ENCODE measurements around the gene KRTAP10-1.

The KRTAP10-1 gene

DNA sequence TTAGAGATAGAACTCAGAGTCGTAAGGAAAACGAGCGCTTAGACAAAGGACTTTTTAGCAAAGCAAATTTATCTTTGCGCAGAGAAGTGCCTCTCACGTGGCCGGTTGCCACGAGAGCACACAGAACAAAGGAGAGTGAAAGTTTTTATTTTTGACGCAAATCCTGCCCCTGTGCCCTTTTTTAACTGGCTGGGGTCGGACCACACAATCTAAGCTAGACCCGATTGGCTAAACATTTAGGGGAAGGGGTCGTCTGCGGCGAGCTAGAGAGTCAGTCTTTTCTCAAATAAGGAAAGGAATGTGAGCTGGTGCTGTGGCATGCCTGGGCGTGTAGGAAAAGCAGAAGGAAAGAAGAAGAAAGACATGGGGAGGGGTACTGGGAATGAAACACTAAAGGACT, 8.9 kb upstream of the KRTAP10-1 start:
- DNase-seq (ENCODE audit: low read depth) = no peak

DNA sequence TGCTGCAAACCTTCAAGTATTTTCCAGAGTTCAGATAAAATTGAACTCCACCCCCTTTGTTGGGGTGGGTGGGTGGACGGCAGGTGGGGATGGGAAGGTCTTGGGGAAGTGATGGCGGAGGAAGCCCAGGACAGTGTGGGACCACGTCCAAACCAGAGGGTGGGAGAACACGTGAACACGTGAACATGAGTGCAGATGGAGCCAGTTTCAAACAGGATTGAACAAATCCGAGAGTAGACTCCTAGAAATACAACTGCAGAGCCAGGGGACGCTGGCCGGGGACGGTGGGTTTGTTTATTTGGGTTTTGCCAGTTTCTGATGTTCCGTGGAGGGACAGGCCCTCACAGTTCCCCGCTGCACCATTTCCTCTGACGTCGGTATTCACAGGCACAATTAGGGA, 8.4 kb upstream of the KRTAP10-1 start:
- DNase-seq (ENCODE audit: low read depth) = no peak

- DNase-seq (ENCODE audit: low read depth) = no peak
Measured at GRCh38 chr21:44547656-44548331, 7.8 kb upstream of the KRTAP10-1 start.

DNA sequence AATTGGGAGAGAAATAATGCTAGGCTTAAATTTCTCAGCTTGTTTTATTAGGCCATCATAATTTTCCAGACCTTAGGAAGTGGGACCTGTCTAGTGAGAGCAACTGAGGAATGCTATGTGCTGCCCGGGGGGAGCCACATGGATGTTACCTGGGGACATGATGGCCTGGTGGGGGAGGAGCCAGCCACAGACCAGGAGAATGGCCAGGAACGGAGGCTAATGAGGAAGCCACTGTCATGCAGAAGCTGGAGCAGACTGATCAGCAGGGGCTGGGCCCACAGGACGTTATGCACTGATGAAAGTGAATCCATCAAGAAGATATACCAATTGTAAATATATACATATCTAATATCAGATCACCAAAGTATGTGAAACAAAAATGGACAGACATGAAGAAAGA, 4.6 kb upstream of the KRTAP10-1 start:
- DNase-seq (ENCODE audit: low read depth) = no peak

DNA sequence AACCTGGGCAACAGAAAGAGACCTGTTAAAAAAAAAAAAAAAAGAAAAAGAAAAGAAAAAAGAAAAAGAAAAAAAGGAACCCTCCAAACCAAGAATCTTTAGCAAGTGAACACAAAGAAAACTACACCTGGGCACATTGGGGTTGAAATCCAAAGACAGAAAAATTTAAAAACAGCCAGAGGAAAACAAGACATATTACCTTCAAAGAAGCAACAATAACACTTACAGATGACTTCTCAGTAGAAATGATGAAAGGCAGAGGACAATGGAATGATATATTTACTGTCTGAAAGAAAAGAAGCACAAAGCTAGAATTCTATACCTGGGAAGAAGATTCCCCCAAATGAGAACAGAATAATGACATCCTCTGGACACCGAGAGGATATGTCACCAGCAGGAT, 2.7 kb upstream of the KRTAP10-1 start:
- no peak for DNase-seq (ENCODE audit: low read depth)

GRCh38 chr21:44540741-44541288, 820 bp upstream of the KRTAP10-1 start:
- DNase-seq (ENCODE audit: low read depth) = no peak

DNA sequence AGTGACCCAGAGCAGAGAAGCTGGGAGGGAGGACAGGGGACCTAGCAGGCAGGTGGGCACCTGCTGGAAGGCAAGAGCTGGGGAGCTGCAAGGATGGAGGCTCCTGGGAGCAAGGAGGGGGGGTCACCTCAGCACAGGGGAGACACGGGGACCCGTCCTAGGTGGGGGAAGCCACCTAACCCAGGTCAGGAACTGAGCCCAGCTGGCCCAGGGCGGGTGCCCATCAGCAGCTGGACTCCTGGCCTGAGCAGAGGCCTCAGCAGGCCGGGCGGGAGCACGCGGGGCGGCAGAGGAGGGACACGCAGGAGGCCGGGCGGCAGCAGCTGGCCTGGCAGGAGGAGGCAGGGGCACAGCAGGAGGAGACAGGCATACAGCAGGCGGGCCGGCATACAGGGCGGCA, 949 bp downstream of the KRTAP10-1 start:
- no peak for DNase-seq (ENCODE audit: low read depth)

- no peak for DNase-seq (ENCODE audit: low read depth)
Measured at GRCh38 chr21:44537930-44538911, 1.8 kb downstream of the KRTAP10-1 start.

- no peak for DNase-seq (ENCODE audit: low read depth)
Measured at GRCh38 chr21:44535963-44536362, 4.0 kb downstream of the KRTAP10-1 start.

DNA sequence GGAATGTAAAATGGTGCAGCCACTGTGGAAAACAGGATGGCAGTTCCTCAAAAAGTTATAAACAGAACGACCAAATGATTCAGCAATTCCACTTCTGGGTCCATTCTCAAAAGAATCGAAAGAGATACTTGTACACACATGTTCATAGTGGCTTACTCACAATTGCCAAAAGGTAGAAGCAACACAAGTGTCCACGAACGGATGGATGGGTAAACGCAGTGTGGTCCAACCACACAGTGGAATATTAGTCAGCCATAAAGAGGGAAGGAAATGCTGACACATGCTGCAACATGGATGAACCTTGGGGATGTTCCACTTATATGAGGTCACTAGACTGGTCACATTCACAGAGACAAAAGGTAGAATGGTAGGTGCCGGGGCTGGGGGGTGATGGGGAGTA, 5.3 kb downstream of the KRTAP10-1 start:
- DNase-seq (ENCODE audit: low read depth) = no peak

GRCh38 chr21:44533891-44534627, 5.9 kb downstream of the KRTAP10-1 start:
- DNase-seq (ENCODE audit: low read depth) = no peak

DNA sequence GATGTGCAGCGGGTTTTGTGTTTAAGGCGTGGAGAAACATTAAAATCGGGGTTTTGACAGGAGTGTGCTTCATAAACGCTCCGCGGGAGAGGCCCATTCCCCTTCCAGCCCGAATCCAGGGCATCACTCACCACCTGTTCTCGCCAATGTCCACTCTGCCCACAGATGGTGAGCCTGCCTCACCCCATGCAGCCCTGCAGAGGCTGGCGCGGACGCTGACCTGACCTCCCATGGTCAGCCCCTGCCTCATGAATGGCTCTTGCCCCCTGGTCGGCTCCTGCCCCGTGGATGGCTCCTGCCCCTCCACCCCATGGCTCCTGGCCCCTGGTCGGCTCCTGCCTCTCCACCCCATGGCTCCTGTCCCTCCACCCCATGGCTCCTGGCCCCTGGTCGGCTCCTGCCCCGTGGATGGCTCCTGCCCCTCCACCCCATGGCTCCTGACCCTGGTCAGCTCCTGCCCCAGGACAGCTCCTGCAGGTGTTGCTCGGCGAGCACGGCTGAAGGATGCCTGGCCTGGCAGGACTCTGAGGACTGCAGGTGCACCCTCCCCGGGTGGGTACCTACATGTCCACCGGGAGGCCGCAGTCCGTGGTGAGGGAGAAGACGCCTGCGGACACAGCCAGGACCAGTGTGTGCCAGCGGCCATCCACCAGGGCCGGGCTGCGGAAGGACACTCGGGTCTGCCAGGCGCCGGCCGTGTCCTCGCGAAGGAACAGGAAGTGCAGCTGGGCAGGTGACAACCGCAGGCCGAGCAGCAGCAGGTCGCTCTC, 6.7 kb downstream of the KRTAP10-1 start:
- DNase-seq (ENCODE audit: low read depth) = no peak

- no peak for DNase-seq (ENCODE audit: low read depth)
Measured at GRCh38 chr21:44532712-44533111, 7.3 kb downstream of the KRTAP10-1 start.

DNA sequence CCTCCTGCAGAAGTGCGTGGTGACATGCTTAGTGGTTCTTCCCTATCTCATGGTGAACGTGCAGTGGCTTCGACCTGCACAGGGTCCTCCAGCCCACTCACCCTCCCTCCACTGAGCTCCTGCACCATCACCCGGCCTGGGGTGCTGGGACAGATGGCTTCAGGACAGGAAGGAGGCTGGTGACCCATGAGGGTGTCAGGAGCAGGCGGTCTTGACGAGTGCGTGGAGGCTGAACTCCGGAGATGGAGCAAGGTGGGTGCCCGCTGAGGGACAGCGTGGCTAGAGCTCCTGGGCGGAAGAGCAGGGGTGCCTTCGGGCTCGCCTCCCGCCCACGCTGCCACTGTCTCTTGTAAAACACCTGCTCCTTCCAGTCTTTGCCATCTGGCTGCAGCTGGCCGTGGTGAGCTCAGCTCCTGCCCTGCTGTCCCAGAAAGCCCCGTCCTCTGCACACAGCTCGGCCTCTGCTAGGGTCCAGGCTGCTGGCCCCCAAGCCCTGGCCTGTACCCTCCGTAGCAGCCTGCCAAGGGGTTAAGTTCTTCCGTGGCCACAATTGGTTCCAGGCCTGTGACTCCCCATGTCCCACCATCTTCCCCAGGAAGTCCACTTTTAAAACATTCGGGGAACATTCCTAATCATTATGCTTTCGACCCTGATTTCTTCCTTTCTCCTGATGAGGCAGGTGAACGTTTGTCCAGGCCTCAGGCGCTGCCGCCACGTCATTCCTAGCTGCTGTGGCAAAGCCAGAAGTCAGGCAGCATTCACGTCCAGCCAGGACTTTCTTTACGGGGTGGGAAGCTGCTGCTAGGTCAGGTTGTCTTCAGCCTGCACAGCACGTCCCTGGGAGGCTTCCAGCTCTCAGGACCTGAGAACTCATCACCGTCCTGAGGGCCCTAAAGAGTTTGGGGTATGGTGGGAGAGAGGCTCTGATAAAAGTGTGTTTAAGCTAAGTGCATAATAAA, 8.1 kb downstream of the KRTAP10-1 start:
- no peak for DNase-seq (ENCODE audit: low read depth)

GRCh38 chr21:44530903-44531605, 8.9 kb downstream of the KRTAP10-1 start:
- DNase-seq (ENCODE audit: low read depth) = no peak

DNA sequence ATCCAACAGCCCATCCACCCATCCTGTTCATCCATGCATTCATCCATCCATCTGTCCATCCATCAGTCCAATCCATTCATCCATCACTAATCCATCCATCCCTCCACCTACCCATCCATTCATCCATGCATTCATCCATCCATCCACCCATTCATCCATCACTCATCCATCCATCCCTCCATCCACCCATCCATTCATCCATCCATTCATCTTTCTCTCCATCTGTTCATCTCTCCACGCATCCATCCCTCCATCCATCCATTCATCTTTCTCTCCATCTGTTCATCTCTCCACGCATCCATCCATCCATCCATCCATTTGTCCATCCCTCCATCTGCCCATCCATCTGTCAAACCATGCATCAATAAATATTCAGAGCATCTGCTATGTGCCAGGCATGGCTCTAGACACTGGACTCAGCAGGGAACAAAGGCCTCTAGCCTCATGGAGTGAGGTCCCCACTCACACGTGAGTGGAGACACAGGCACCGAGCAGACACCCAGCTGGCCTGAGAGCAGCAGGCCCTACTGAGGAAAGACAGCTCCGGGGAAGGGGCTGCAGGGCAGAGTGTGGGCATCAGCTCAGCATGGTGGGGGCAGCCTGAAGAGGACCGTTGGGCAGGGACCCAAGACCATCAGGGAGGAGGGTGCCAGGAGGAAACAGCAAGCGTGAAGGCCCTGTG, 9.6 kb downstream of the KRTAP10-1 start:
- no peak for DNase-seq (ENCODE audit: low read depth)

DNA sequence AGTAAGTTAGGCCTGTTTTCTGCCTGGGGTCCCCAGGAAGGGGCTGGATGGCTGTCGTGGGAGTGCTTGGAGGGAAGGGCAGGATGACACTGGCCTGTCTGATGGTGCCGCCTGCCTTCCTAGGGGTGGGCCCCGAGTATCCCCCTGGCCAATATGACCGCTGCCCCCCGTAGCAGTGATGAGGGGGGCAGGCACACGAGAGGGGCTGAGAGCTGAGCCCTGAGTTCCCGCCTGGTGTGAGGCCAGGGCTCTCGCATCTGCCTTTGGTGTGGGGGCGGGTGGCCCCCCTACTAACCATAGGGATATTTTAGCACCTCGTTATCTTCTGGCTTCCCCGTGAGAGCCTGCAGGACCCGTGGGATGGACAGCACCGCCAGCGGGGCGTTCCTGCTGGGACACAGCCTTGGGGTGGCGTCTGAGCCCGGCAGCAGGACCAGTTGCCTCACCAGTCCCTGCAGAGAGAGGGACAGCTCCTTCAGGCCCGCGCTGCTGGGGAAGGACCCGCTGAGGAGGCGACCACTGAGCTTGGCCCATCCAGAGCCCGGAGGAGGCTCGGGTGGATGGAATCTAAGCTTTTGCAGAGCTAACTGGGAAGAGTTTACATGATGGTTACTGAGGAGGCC, 10.4 kb downstream of the KRTAP10-1 start:
- no peak for DNase-seq (ENCODE audit: low read depth)

DNA sequence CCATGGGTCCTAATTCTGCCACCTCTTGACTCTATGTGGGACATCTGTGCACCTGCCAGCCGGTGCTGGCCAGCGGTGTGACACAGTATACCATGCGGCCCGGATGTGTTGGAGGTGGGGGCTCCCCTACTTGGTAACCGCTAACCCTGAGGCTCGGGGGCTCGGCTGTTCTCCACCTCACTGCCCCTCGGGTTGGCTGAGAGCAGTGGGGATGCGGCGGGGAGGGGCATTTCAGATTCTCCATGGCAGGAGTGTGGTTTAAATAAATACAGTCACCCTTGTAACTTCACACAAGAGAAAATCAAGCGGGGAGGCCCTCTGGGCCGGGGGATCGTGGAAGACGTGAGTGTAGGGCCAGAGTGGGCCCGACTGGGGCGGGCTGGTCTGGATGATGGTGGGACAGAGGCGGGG, 11.0 kb downstream of the KRTAP10-1 start:
- DNase-seq (ENCODE audit: low read depth) = no peak

DNA sequence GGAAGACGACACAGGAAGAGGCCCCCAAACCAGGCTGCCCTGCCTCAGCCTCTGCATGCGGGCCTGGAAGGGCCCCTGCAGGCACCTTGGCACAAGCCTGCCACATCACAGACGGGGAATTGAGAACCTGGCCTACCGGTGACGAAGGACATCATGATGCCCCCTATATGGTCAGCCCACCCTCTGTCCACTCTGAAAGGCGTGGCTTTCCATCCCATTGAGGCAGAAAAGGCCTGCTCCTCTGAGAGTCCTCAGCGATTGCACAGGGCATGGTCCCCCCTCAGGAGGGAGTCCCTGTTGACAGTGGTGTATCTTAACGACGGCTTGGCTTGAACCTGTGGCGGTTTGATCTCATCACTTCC, 11.4 kb downstream of the KRTAP10-1 start:
- no peak for DNase-seq (ENCODE audit: low read depth)
